ENCODE measurements around the gene TMEM139.

TMEM139 gene

DNA sequence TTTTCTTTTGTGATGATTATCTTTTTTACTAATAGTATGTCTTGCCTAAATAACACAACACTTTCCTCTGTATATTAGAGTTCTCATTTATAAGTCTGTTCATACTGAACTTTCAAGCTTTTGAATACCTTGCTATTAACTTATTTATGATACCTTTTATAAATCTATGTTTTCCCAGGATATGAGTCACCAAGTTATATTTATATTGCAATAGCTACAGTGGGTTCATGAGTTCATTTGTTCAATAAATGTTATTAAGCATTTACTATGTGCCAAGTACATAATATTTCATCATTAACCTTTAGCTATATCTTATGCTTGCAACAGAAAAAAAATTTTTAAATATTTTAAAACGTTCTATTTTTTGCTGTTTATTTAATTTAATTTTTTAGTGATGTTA is 49.5 kb downstream of the TMEM139 start:
- Histone ChIP-seq H3K4me3 (ENCODE audit: low read depth, low read length) (no peak overlapping the region), H3K4me1 (ENCODE audit: control insufficient read depth, insufficient read depth, low read length) (no peaks in the 10 kb centered on the region), H3K9ac (ENCODE audit: low read depth, low read length) (no peak overlapping the region), H3K9me3 (ENCODE audit: control insufficient read depth, insufficient read depth, low read length) (no peaks in the 10 kb centered on the region), H3K36me3 (ENCODE audit: control insufficient read depth, insufficient read depth, low read length) (no peaks in the 10 kb centered on the region), H3K27me3 (ENCODE audit: control insufficient read depth, insufficient read depth, low read length) (no peaks in the 10 kb centered on the region)

DNA sequence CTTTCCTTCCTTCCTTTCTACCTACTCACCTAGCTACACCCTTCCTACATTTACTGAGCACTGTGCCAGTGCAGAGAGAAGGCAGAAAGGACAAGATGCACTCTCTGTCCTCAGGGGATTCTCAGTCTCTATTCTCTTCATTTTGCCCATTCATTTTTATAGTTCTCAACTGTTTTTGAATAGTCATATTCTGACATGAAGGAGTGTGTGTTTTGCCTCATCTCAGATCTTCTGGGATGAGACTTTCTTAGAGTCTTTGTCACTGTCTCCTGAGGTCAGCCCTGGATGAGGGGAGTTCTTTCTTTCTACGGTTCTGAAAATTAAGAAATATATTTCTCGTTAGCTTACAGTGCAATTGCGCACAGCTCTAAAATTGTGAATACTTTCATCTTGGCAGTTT is 52.5 kb downstream of the TMEM139 start:
- no peaks in the 10 kb centered on the region for H3K27me3 ChIP-seq (ENCODE audit: control insufficient read depth, insufficient read depth, low read length)
- H3K4me3 ChIP-seq (ENCODE audit: low read depth, low read length), result no peak overlapping the region
- no peaks in the 10 kb centered on the region for H3K36me3 ChIP-seq (ENCODE audit: control insufficient read depth, insufficient read depth, low read length)
- H3K9ac ChIP-seq (ENCODE audit: low read depth, low read length), result no peak overlapping the region
- no peaks in the 10 kb centered on the region for H3K4me1 ChIP-seq (ENCODE audit: control insufficient read depth, insufficient read depth, low read length)
- no peaks in the 10 kb centered on the region for H3K9me3 ChIP-seq (ENCODE audit: control insufficient read depth, insufficient read depth, low read length)

Measured in iPS-15b (cell line).